Activated T-helper 2 cell treated with anti-CD3 and anti-CD28 coated beads, Interferon-gamma antibody, Interleukin-2, Interleukin-4, amounts not matched to agents 10 μg/mL and 5 μg/mL and 100 μg/mL, durations not matched to agents 14 hours and 24 hours and 36 hours (primary cell): ENCODE results near the gene PXDC1. TPM values are rescaled to one million over a fixed set of nuclear protein-coding genes. Genes with fewer than 3 reads are reported as not detected.
"Not testable (repeated sequence)": the region's sequence is repeated elsewhere in the genome, so short reads cannot be mapped to it uniquely, and the experiment has no call there.

Experiments used
- DNase-seq: peaks from one replicate; pipeline ENCODE4 v3.0.0; 2021; ENCODE audit warnings: low spot score
- H3K27ac Mint-ChIP-seq: one replicate; pipeline ENCODE4 v1.8.0; 2021; ENCODE audit warnings: mixed read lengths
- H3K27me3 Mint-ChIP-seq: one replicate; pipeline ENCODE4 v1.8.0; 2021; ENCODE audit warnings: low read depth, mixed read lengths
- H3K36me3 Mint-ChIP-seq: one replicate; pipeline ENCODE4 v1.8.0; 2021; ENCODE audit warnings: low read depth, mixed read lengths
- H3K4me1 Mint-ChIP-seq: one replicate; pipeline ENCODE4 v1.8.0; 2021; ENCODE audit warnings: low read depth, mixed read lengths
- H3K4me3 Mint-ChIP-seq: one replicate; pipeline ENCODE4 v1.8.0; 2021; ENCODE audit warnings: low read depth, mild to moderate bottlenecking, moderate library complexity, mixed read lengths
- H3K9me3 Mint-ChIP-seq: one replicate; pipeline ENCODE4 v1.8.0; 2021; ENCODE audit warnings: mixed read lengths
- intact Hi-C: fragments of 100-400 bp; cut with micrococcal nuclease; formaldehyde crosslinking; loops from one replicate; pipeline ENCODE4 v1.15.1; 2023
- total RNA-seq: library from RNA; stranded (reverse); gene quantifications from 2 replicates; pipeline ENCODE4 v1.2.3, GENCODE V29; 2022

The PXDC1 gene
- total RNA-seq, 1 donor from 2014 or later = 1.1 TPM

GRCh38 chr6:3776881-3777507 is 25.5 kb upstream of the PXDC1 start:
- H3K4me1 Mint-ChIP-seq = no peaks in the 10 kb centered on the region
- DNase-seq = no peak
- no peaks in the 10 kb centered on the region for H3K36me3 Mint-ChIP-seq
- H3K4me3 Mint-ChIP-seq = no peak overlapping the region
- no peak overlapping the region for H3K27ac Mint-ChIP-seq
- H3K9me3 Mint-ChIP-seq = no peaks in the 10 kb centered on the region
- H3K27me3 Mint-ChIP-seq = no peaks in the 10 kb centered on the region
- intact Hi-C loops = no loop called here

- H3K27ac Mint-ChIP-seq = no peak overlapping the region
- H3K36me3 Mint-ChIP-seq = no peaks in the 10 kb centered on the region
- H3K4me1 Mint-ChIP-seq = no peaks in the 10 kb centered on the region
- H3K27me3 Mint-ChIP-seq = no peaks in the 10 kb centered on the region
- no peak overlapping the region for H3K4me3 Mint-ChIP-seq
- intact Hi-C loops = no loop called here
- no peaks in the 10 kb centered on the region for H3K9me3 Mint-ChIP-seq
- no peak for DNase-seq
Observed at GRCh38 chr6:3775847-3776246, 24.3 kb upstream of the PXDC1 start.

GRCh38 chr6:3775386-3775785 is 23.9 kb upstream of the PXDC1 start:
- no peak overlapping the region for H3K27ac Mint-ChIP-seq
- H3K9me3 Mint-ChIP-seq = no peaks in the 10 kb centered on the region
- H3K4me3 Mint-ChIP-seq = no peak overlapping the region
- H3K4me1 Mint-ChIP-seq = no peaks in the 10 kb centered on the region
- no peak for DNase-seq
- intact Hi-C loops = no loop called here
- H3K36me3 Mint-ChIP-seq = no peaks in the 10 kb centered on the region
- no peaks in the 10 kb centered on the region for H3K27me3 Mint-ChIP-seq

- intact Hi-C loops = no loop called here
- Mint-ChIP-seq H3K4me1 (peaks cover 8% of the 10 kb centered on the region), H3K27ac (no peak overlapping the region), H3K36me3 (no peaks in the 10 kb centered on the region), H3K27me3 (no peaks in the 10 kb centered on the region), H3K9me3 (no peaks in the 10 kb centered on the region), H3K4me3 (no peak overlapping the region)
- no peak for DNase-seq
Observed at GRCh38 chr6:3773678-3774298, 22.3 kb upstream of the PXDC1 start.

GRCh38 chr6:3772127-3772999 is 20.9 kb upstream of the PXDC1 start:
- H3K4me3 Mint-ChIP-seq, H3K4me1 Mint-ChIP-seq, intact Hi-C loops, H3K36me3 Mint-ChIP-seq, H3K27me3 Mint-ChIP-seq, H3K9me3 Mint-ChIP-seq, DNase-seq, H3K27ac Mint-ChIP-seq: not testable (repeated sequence)

GRCh38 chr6:3771407-3772011 is 20.0 kb upstream of the PXDC1 start:
- Mint-ChIP-seq H3K27me3 (no peaks in the 10 kb centered on the region), H3K27ac (no peak overlapping the region), H3K4me3 (no peak overlapping the region), H3K36me3 (no peaks in the 10 kb centered on the region), H3K4me1 (peaks cover 8% of the 10 kb centered on the region), H3K9me3 (no peaks in the 10 kb centered on the region)
- intact Hi-C loops = no loop called here
- no peak for DNase-seq

GRCh38 chr6:3770023-3770720 is 18.7 kb upstream of the PXDC1 start:
- H3K27ac Mint-ChIP-seq = peak overlapping the region; percentile 47
- no peaks in the 10 kb centered on the region for H3K9me3 Mint-ChIP-seq
- no peaks in the 10 kb centered on the region for H3K36me3 Mint-ChIP-seq
- H3K27me3 Mint-ChIP-seq = peaks cover 3% of the 10 kb centered on the region
- peaks cover 8% of the 10 kb centered on the region for H3K4me1 Mint-ChIP-seq
- H3K4me3 Mint-ChIP-seq = no peak overlapping the region
- intact Hi-C loops = no loop called here
- no peak for DNase-seq

- peak overlapping the region; percentile 47 for H3K27ac Mint-ChIP-seq
- intact Hi-C loops = no loop called here
- peaks cover 8% of the 10 kb centered on the region for H3K4me1 Mint-ChIP-seq
- H3K9me3 Mint-ChIP-seq = no peaks in the 10 kb centered on the region
- H3K4me3 Mint-ChIP-seq = no peak overlapping the region
- peaks cover 6% of the 10 kb centered on the region for H3K27me3 Mint-ChIP-seq
- H3K36me3 Mint-ChIP-seq = no peaks in the 10 kb centered on the region
- DNase-seq = no peak
Observed at GRCh38 chr6:3769610-3770009, 18.1 kb upstream of the PXDC1 start.

- no peaks in the 10 kb centered on the region for H3K36me3 Mint-ChIP-seq
- intact Hi-C loops = no loop called here
Observed at GRCh38 chr6:3768502-3768901, 17.0 kb upstream of the PXDC1 start.

GRCh38 chr6:3767483-3767882 is 16.0 kb upstream of the PXDC1 start:
- not testable (repeated sequence) for H3K4me3 Mint-ChIP-seq, H3K27me3 Mint-ChIP-seq, H3K27ac Mint-ChIP-seq

More at GRCh38 chr6:3768502-3768901, 17.0 kb upstream of the PXDC1 start:
- no peak for DNase-seq
- Mint-ChIP-seq H3K27ac (no peak overlapping the region), H3K9me3 (no peaks in the 10 kb centered on the region), H3K4me3 (no peak overlapping the region), H3K4me1 (peaks cover 8% of the 10 kb centered on the region), H3K27me3 (peaks cover 8% of the 10 kb centered on the region)

GRCh38 chr6:3766214-3766613 is 14.7 kb upstream of the PXDC1 start:
- H3K36me3 Mint-ChIP-seq = no peaks in the 10 kb centered on the region
- no peaks in the 10 kb centered on the region for H3K9me3 Mint-ChIP-seq

More at GRCh38 chr6:3767483-3767882, 16.0 kb upstream of the PXDC1 start:
- intact Hi-C loops, H3K9me3 Mint-ChIP-seq, DNase-seq, H3K36me3 Mint-ChIP-seq, H3K4me1 Mint-ChIP-seq: not testable (repeated sequence)

GRCh38 chr6:3765415-3765814 is 13.9 kb upstream of the PXDC1 start:
- Mint-ChIP-seq H3K36me3 (no peaks in the 10 kb centered on the region), H3K27ac (no peak overlapping the region), H3K4me3 (no peak overlapping the region), H3K27me3 (peaks cover 8% of the 10 kb centered on the region), H3K9me3 (no peaks in the 10 kb centered on the region), H3K4me1 (peaks cover 8% of the 10 kb centered on the region)
- no peak for DNase-seq
- intact Hi-C loops = no loop called here

More at GRCh38 chr6:3766214-3766613, 14.7 kb upstream of the PXDC1 start:
- Mint-ChIP-seq H3K27me3 (peaks cover 8% of the 10 kb centered on the region), H3K4me1 (peaks cover 8% of the 10 kb centered on the region), H3K4me3 (no peak overlapping the region), H3K27ac (no peak overlapping the region)
- intact Hi-C loops = no loop called here
- DNase-seq = no peak
